GM12878 (cell line): ENCODE results near the gene RERE.

Experiments
- E2F8 ChIP-seq: fragments of 450-650 bp; IDR thresholded peaks from 2 replicates; pipeline ENCODE4 v1.6.1; 2018; ENCODE audit warnings: mild to moderate bottlenecking, low read depth, moderate library complexity; ENCODE audit not compliant: partially characterized antibody
- GABPA ChIP-seq: IDR thresholded peaks from 2 replicates; pipeline ENCODE4 v1.6.1; 2014; ENCODE audit warnings: antibody characterized with exemption, low read depth, mild to moderate bottlenecking, inconsistent platforms
- MXI1 ChIP-seq: fragments of 150-350 bp; IDR thresholded peaks from 2 replicates; pipeline ENCODE4 v1.6.1; 2011; ENCODE audit warnings: low read depth, mild to moderate bottlenecking, inconsistent platforms, low read length, improper control_type of control experiment
- POLR2AphosphoS5 ChIP-seq: IDR thresholded peaks from 2 replicates; pipeline ENCODE4 v1.6.1; 2011; ENCODE audit warnings: mild to moderate bottlenecking, low read length, inconsistent platforms
- RBBP5 ChIP-seq: fragments of 200-600 bp; sonication (generic); conservative IDR thresholded peaks from 2 replicates; pipeline ENCODE4 v1.6.1; 2016
- SIN3A ChIP-seq: IDR thresholded peaks from 2 replicates; pipeline ENCODE4 v1.6.1; 2012; ENCODE audit warnings: low read depth, low read length, improper control_type of control experiment
- TAF1 ChIP-seq: IDR thresholded peaks from 2 replicates; pipeline ENCODE4 v1.6.1; 2011; ENCODE audit warnings: mild to moderate bottlenecking, low read depth, low read length, borderline replicate concordance
- YY1 ChIP-seq: IDR thresholded peaks from 2 replicates; pipeline ENCODE4 v1.6.1; 2011; ENCODE audit warnings: low read depth, mild to moderate bottlenecking, low read length
- ZNF384 ChIP-seq: IDR thresholded peaks from 2 replicates; pipeline ENCODE4 v1.6.1; 2012; ENCODE audit warnings: low read depth, mild to moderate bottlenecking, low read length, improper control_type of control experiment, borderline replicate concordance
- TF ChIP-seq, protein P1 (sequence below), 3 experiments: IDR thresholded peaks in 2 of 3; conservative IDR thresholded peaks in 1 of 3; 2 replicates each; pipeline ENCODE4 v1.5.1; 2011; ENCODE audit warnings: low read depth in 3 of 3, low read length in 3 of 3, mild to moderate bottlenecking in 3 of 3, control low read depth in 2 of 3, moderate library complexity in 2 of 3, inconsistent platforms in 1 of 3, mixed read lengths in 1 of 3; ENCODE audit not compliant: control insufficient read depth in 2 of 3, insufficient read depth in 1 of 3; ENCODE audit errors: extremely low read depth in 1 of 3
- TF ChIP-seq, protein P2 (sequence below): IDR thresholded peaks from 2 replicates; pipeline ENCODE4 v1.6.1; 2012; ENCODE audit warnings: improper control_type of control experiment, low read depth, low read length; ENCODE audit not compliant: insufficient replicate concordance

GRCh38 chr1:8408151-8408839 is 409.1 kb downstream of the RERE start:
- TF ChIP-seq SIN3A (no peak), YY1 (no peak), RBBP5 (no peak), E2F8 (no peak), ZNF384 (no peak), MXI1 (no peak), GABPA (no peak), POLR2AphosphoS5 (no peak), TAF1 (no peak)
- TF ChIP-seq, protein P1, sequence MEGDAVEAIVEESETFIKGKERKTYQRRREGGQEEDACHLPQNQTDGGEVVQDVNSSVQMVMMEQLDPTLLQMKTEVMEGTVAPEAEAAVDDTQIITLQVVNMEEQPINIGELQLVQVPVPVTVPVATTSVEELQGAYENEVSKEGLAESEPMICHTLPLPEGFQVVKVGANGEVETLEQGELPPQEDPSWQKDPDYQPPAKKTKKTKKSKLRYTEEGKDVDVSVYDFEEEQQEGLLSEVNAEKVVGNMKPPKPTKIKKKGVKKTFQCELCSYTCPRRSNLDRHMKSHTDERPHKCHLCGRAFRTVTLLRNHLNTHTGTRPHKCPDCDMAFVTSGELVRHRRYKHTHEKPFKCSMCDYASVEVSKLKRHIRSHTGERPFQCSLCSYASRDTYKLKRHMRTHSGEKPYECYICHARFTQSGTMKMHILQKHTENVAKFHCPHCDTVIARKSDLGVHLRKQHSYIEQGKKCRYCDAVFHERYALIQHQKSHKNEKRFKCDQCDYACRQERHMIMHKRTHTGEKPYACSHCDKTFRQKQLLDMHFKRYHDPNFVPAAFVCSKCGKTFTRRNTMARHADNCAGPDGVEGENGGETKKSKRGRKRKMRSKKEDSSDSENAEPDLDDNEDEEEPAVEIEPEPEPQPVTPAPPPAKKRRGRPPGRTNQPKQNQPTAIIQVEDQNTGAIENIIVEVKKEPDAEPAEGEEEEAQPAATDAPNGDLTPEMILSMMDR (IDR thresholded peaks at IDR 0.05 in 2 of 3, conservative IDR thresholded peaks at IDR 0.05 in 1 of 3; ENCODE audit: control insufficient read depth in 2 of 3, extremely low read depth in 1 of 3, insufficient read depth in 1 of 3, low read depth in 3 of 3, low read length in 3 of 3) = no peak
- TF ChIP-seq, protein P2, sequence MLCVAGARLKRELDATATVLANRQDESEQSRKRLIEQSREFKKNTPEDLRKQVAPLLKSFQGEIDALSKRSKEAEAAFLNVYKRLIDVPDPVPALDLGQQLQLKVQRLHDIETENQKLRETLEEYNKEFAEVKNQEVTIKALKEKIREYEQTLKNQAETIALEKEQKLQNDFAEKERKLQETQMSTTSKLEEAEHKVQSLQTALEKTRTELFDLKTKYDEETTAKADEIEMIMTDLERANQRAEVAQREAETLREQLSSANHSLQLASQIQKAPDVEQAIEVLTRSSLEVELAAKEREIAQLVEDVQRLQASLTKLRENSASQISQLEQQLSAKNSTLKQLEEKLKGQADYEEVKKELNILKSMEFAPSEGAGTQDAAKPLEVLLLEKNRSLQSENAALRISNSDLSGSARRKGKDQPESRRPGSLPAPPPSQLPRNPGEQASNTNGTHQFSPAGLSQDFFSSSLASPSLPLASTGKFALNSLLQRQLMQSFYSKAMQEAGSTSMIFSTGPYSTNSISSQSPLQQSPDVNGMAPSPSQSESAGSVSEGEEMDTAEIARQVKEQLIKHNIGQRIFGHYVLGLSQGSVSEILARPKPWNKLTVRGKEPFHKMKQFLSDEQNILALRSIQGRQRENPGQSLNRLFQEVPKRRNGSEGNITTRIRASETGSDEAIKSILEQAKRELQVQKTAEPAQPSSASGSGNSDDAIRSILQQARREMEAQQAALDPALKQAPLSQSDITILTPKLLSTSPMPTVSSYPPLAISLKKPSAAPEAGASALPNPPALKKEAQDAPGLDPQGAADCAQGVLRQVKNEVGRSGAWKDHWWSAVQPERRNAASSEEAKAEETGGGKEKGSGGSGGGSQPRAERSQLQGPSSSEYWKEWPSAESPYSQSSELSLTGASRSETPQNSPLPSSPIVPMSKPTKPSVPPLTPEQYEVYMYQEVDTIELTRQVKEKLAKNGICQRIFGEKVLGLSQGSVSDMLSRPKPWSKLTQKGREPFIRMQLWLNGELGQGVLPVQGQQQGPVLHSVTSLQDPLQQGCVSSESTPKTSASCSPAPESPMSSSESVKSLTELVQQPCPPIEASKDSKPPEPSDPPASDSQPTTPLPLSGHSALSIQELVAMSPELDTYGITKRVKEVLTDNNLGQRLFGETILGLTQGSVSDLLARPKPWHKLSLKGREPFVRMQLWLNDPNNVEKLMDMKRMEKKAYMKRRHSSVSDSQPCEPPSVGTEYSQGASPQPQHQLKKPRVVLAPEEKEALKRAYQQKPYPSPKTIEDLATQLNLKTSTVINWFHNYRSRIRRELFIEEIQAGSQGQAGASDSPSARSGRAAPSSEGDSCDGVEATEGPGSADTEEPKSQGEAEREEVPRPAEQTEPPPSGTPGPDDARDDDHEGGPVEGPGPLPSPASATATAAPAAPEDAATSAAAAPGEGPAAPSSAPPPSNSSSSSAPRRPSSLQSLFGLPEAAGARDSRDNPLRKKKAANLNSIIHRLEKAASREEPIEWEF = no peak
